ENCODE measurements around the gene PLAAT3.
"Not testable (repeated sequence)": the region's sequence is repeated elsewhere in the genome, so short reads cannot be mapped to it uniquely, and the experiment has no call there.

PLAAT3 gene

GRCh38 chr11:63599211-63600122 is 14.8 kb downstream of the PLAAT3 start:
- no peak for TF ChIP-seq JUND (IDR thresholded peaks at IDR 0.05; ENCODE audit: low read depth)
- in situ Hi-C loops (cut with HindIII; ENCODE audit: low pct_unique_long_range_greater_than_20kb, low sequenced_read_pairs), result no loop called here
- no peak for DNase-seq (ENCODE audit: low read depth in 1 of 2, low spot score in 1 of 2)

GRCh38 chr11:63598556-63598955 is 15.7 kb downstream of the PLAAT3 start:
- in situ Hi-C loops (cut with HindIII; ENCODE audit: low pct_unique_long_range_greater_than_20kb, low sequenced_read_pairs), result no loop called here

DNA sequence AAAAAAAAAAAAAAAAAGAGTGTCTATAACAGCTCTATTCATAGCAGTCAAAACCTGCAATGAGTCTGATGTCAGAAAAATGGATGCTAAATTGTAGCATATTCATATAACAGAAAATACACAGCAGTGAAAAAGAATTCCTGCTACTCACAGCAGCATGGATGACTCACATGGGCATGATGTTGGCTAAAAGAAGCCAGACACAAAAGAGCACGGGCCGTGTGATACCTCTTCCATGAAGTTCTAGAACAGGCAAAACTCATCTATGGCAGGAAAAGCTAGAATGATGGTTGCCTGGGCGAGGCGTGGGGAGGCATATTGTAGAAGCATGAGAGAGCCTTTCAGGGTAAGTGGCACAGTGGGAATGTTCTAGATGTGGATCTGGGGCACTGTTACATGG is 18.9 kb downstream of the PLAAT3 start:
- TF ChIP-seq JUND (IDR thresholded peaks at IDR 0.05; ENCODE audit: low read depth), result no peak
- in situ Hi-C loops (cut with HindIII; ENCODE audit: low pct_unique_long_range_greater_than_20kb, low sequenced_read_pairs), result no loop called here
- no peak for DNase-seq (ENCODE audit: low read depth in 1 of 2, low spot score in 1 of 2)

More at GRCh38 chr11:63598556-63598955, 15.7 kb downstream of the PLAAT3 start:
- no peak for DNase-seq (ENCODE audit: low read depth in 1 of 2, low spot score in 1 of 2)
- no peak for TF ChIP-seq JUND (IDR thresholded peaks at IDR 0.05; ENCODE audit: low read depth)

DNA sequence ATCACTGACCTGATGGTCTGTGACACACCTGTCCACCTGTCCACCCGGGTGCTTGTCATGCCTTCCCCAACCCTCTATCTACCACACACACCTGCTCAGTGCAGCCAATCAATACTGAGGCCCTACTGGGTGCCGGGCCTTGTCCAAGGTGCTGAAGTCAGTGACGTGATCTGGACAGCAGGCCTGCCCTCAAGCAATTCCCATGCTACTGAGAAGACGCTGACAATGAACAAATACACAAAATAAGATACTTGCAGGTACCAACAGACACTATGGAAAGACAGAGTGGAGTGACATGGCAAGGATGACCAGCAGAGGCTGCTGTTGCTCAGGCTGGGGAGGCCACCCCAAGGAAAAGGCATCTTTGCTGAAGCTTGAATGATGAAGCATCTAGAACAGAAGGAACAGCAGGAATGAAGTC is 21.2 kb downstream of the PLAAT3 start:
- TF ChIP-seq JUND (IDR thresholded peaks at IDR 0.05; ENCODE audit: low read depth), result no peak
- in situ Hi-C loops (cut with HindIII; ENCODE audit: low pct_unique_long_range_greater_than_20kb, low sequenced_read_pairs), result no loop called here
- DNase-seq (ENCODE audit: low read depth in 1 of 2, low spot score in 1 of 2), result peak; percentile 50 to 69

DNA sequence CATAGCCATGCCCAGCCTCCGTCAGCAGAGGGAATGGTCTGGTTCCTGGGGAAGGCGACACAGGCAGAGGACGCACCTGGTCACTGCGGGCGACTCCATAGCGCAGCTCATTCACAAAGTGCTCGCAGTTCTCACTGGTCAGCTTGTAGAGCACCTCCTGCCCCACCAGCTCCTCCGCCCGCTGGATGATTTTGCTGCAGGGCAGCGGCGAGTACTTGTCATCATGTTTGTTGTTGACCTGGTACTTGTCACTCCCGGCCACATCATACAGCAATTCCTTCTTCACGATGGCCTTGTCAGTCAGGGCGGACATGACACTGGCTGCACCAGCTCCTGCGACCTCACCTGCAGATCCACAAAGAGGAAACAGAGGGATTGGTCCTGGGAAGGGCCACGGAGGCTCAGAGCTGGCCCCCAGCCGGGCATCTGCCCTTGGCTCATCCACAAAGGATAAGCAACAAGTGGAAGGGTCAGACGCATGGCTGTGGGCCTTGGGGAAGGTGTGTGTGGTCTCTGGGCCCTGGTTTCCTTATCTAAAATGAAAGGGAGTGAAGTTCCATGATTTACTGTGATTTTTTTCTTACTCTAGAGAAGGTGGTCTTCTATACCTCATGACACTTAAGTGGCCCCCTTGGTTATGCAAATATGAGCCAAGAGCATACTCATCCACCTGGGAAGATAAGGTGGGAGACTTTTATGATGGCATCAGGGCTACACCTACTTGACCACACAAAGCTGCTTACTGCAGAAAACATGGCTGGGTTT is 24.0 kb downstream of the PLAAT3 start:
- no peak for TF ChIP-seq JUND (IDR thresholded peaks at IDR 0.05; ENCODE audit: low read depth)
- DNase-seq (ENCODE audit: low read depth in 1 of 2, low spot score in 1 of 2), result no peak
- in situ Hi-C loops (cut with HindIII; ENCODE audit: low pct_unique_long_range_greater_than_20kb, low sequenced_read_pairs), result no loop called here

GRCh38 chr11:63589000-63589399 is 25.2 kb downstream of the PLAAT3 start:
- in situ Hi-C loops (cut with HindIII; ENCODE audit: low pct_unique_long_range_greater_than_20kb, low sequenced_read_pairs), result no loop called here
- no peak for TF ChIP-seq JUND (IDR thresholded peaks at IDR 0.05; ENCODE audit: low read depth)
- no peak for DNase-seq (ENCODE audit: low read depth in 1 of 2, low spot score in 1 of 2)

- in situ Hi-C loops (cut with HindIII; ENCODE audit: low pct_unique_long_range_greater_than_20kb, low sequenced_read_pairs), result no loop called here
- TF ChIP-seq JUND (IDR thresholded peaks at IDR 0.05; ENCODE audit: low read depth), result no peak
- DNase-seq (ENCODE audit: low read depth in 1 of 2, low spot score in 1 of 2), result no peak
These were observed 27.6 kb downstream of the PLAAT3 start for GRCh38 chr11:63586451-63587166.

- no peak for TF ChIP-seq JUND (IDR thresholded peaks at IDR 0.05; ENCODE audit: low read depth)
- DNase-seq (ENCODE audit: low read depth in 1 of 2, low spot score in 1 of 2), result no peak
- in situ Hi-C loops (cut with HindIII; ENCODE audit: low pct_unique_long_range_greater_than_20kb, low sequenced_read_pairs), result no loop called here
These were observed 30.9 kb downstream of the PLAAT3 start for GRCh38 chr11:63583357-63583677.

DNA sequence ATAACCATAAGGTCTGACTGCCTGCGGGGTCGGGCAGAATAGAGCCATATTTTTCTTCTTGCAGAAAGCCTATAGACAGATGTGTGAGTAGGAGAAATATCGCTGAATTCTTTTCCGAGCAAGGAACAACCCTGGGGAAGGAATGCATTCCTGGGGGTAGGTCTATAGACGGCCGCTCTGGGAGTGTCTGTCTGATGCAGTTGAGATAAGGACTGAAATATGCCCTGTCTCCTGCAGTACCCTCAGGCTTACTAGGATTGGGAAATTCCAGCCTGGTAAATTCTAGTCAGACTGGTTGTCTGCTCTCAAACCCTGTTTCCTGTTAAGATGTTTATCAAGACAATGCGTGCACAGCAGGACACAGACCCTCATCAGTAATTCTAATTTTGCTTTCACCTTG is 33.0 kb downstream of the PLAAT3 start:
- in situ Hi-C loops (cut with HindIII; ENCODE audit: low pct_unique_long_range_greater_than_20kb, low sequenced_read_pairs), result not testable (repeated sequence)
- peak; percentile 61 for TF ChIP-seq JUND (IDR thresholded peaks at IDR 0.05; ENCODE audit: low read depth)
- DNase-seq (ENCODE audit: low read depth in 1 of 2, low spot score in 1 of 2), result peak in 1 of 2 experiments; percentile 92

DNA sequence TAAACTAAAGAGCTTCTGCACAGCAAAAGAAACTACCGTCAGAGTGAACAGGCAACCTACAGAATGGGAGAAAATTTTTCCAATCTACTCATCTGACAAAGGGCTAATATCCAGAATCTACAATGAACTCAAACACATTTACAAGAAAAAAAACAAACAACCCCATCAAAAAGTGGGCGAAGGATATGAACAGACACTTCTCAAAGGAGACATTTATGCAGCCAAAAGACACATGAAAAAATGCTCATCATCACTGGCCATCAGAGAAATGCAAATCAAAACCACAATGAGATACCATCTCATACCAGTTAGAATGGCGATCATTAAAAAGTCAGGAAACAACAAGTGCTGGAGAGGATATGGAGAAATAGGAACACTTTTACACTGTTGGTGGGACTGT is 35.4 kb downstream of the PLAAT3 start:
- in situ Hi-C loops (cut with HindIII; ENCODE audit: low pct_unique_long_range_greater_than_20kb, low sequenced_read_pairs); DNase-seq (ENCODE audit: low read depth in 1 of 2, low spot score in 1 of 2): not testable (repeated sequence)

- in situ Hi-C loops (cut with HindIII; ENCODE audit: low pct_unique_long_range_greater_than_20kb, low sequenced_read_pairs), result no loop called here
- peak in 1 of 2 experiments; percentile 77 for DNase-seq (ENCODE audit: low read depth in 1 of 2, low spot score in 1 of 2)
- TF ChIP-seq JUND (IDR thresholded peaks at IDR 0.05; ENCODE audit: low read depth), result no peak
These were observed 39.2 kb downstream of the PLAAT3 start for GRCh38 chr11:63574856-63575602.

Data from T47D (cell line).